Measurements from ENCODE around the gene AOPEP.

AOPEP gene

DNA sequence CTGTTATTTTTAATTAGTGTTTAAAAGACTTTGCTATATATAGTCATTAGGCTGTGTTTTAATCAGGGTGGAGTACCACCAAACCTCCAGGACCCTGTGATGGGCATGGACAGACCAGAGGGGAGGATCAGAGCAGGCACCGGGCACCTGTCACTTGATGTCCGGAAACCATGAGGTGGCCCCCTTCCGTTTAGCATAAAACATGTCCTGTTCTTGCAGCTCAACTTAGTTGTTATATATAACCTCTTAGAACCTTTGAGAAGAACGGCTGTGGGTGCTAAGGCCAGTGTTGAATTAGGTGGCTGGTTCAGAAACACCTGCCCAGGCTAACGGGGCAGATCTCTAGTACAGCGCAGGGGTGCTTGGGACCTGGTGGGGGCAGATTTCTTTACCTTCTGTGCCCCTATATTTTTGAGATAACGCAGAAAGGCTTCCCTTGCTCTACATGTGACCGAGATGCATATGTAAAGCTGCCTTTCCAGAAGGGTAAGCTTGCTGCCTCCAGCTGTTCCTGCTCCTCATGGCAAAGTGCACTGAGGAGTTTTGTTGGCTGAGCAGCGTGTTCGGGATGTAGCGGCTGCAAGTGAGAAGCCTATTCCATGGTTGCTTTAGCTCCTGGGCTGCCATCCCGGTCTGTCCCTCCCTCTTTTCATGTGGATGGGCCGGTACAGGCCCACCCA, 335.6 kb downstream of the AOPEP start:
- DNase-seq (ENCODE audit: low read depth in 3 of 3) = no peak

DNA sequence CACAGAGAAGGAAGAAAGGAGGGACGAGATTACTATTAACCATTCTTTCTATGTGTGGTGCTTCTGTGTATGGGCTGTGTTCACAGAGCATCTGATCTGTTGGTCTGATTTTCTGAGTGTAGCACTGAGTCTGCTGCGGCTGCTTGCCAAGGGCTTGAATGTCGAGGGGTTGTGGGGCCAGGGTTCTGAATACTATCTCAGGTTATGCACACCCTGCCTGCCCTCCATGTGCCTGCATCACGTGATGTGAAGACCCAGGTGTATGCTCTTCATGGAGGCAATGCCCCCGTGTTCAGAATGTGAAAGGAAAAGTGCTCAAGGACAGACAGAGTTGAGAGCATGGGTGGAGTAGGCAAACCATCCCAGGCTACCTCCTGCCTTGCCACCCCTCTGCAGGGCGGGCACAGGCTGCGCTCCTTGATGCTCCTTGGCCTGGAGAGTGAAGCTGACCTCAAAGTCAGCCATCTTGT, 336.1 kb downstream of the AOPEP start:
- no peak for DNase-seq (ENCODE audit: low read depth in 3 of 3)

DNA sequence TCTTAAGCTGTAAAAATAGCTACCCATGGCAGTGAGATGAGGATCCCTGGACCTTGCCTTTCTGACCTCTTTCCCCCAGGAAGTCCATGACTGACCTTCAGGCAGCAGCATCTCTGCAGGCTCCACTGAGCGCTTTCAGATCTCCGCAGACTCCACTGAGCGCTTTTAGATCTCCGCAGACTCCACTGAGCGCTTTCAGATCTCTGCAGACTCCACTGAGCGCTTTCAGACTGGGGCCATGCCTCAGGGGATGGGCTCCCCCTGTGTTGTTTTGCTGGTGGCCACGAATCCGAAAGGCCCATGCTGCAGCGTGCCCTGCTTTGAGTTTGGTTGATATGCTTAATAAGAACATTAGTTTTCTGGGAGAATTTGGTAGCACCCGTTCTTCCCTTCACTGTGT, 336.8 kb downstream of the AOPEP start:
- DNase-seq (ENCODE audit: low read depth in 3 of 3) = no peak

DNA sequence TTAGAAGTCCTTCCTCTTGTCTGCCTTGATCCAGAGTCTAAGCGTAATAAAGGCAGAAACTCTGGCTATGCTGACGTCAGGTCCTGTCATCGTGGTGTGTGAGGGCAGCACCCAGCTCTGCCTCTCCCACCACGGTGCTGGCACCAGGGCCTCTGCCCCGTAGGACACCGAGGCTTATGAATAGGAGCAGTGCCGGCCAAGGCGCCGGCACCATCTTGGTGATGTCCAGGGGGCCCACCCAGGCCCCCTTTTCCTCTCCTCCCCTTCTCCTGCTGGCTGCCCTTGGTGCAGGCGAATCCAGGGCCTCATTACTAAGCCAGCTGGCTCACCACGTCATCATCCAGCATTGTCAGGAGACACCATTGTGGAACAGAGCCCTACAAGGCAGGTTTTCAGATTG, 338.7 kb downstream of the AOPEP start:
- no peak for DNase-seq (ENCODE audit: low read depth in 3 of 3)

DNA sequence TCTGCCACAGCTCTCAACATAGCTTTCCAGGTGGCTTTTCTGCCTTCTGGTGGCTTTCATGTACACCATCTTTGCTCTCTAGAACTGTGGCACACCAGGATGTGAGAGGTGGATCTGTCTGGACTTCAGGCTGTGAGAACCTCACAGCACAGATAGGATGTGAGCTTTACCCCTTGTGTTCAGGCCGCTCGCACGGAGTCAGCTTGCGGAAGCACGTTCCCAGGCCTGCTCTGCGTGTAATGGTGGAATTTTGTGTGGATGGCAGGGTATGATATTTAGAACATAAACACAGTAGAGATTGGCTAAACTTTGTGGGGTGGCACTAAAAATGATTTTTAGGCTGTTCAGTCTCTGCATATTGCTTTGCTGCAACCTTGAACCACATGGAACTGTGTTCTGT, 340.6 kb downstream of the AOPEP start:
- no peak for DNase-seq (ENCODE audit: low read depth in 3 of 3)

DNA sequence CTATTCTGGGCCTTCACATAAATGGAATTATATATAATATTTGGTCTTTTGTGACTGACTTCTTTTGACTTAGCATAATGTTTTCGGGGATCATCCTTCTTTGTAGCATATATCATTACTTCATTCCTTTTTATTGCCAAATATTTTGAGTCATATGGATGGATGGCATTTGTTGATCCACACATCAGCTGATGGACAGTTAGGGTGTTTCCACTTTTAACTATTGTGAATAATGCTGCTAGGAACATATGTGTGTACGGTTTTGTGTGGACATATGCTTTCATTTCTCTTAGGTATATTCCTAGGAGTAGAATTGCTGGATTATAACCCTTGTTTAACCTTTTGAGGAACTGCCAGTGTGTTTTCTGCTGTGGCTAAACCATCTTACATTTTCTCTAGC, 341.4 kb downstream of the AOPEP start:
- DNase-seq (ENCODE audit: low read depth in 3 of 3) = no peak

DNA sequence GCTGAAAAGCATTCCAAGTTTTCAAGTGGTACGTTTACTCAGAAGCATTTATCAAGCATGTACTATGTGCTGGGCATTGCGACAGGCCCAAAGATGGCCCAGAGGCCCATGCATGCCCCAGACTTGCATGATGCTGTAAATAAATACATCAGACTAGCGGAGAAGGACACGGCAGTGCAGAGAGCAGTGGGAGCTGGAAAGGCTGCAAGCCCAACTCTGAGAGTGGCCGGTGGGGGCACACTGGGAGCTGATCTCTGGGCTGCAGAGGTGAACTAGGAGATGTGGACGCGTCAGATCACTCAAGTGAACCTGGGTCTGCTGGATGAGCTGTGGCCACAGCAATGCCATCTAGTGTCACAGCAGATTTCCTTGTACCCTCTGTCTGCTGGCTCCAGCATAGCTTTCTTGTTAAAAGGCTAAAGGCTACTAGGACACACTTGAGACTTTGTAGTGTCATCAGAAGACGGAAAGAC, 344.1 kb downstream of the AOPEP start:
- DNase-seq (ENCODE audit: low read depth in 3 of 3) = no peak

DNA sequence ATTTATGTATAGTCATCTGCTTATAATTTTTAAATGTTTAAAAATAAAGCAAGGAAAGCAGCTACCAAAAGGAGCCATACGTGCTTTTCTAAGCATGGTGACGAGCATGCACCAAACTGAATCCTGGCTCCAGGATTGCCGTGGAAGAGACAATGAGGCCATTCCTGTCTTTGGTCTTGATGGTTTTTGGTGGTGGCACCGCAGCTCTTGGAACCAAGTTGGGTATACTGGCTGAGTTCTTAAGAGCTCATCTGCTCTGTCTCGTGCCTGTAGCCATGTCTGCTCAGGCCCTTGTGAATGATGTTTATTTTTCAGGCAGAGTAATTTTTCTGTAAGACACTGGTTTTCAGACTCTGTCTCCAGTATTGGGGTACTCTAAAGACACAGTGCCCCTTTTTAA, 345.0 kb downstream of the AOPEP start:
- no peak for DNase-seq (ENCODE audit: low read depth in 3 of 3)

DNA sequence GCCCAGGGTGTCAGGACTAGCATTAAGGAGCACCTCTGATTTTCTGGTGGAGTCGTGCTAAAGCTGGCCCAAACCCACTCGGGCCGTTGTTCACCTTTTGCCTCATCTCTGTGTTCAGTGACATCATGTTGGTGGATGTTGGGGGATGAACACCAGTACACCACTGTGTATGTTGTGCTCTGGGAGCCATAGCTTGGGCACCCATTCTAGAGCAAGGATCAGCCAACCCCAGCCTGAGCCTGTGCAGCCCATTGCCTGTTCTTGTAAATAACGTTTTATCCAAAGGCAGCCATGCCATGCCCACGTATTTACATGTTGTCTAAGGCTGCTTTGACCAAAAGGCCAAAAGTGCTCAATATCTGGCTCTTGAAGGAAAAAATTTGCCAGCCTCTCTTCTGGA, 345.4 kb downstream of the AOPEP start:
- DNase-seq (ENCODE audit: low read depth in 3 of 3) = no peak

DNA sequence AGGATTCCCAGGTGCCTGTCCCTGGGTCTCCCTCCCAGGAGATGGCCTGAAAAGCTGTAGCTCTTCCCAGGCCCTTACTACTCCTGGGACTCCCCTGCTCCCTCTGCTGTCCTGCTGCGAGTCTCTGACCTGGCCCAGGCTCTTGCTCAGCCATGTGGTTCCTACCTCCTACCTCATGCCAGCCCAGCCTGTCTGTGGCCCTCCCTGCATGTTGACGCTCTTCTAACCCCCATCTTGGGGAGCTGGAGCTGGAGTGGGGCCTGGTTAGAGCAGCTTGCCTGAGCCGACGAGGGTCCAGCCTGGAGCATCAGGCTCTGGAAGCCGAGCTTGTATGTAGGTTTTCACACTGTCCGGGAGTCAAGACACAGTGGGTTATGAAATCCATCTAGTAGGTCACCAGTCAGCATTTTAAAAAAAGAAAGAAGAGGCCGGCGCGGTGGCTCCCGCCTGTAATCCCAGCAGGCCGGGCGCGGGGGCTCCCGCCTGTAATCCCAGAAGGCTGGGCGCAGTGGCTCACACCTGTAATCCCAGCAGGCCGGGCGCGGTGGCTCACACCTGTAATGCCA, 346.6 kb downstream of the AOPEP start:
- DNase-seq (ENCODE audit: low read depth in 3 of 3) = no peak

DNA sequence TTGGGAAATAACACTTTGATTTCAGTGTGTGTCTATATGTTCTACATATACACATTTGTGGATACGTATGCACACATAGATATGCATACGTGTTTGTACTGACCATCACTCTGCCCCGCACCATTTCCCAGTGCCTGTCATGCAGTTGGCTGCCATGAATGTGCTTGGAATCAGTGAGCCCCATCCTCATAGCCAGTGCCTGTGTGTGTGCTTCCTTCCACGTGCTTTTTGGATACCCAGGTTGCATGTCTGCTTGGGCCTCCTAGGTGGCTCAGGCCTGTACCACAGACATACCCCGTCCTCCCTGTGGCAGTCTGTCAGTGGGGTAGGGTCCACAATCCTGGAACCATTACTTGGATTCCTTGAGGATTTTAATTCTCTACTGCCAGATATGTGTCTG, 347.4 kb downstream of the AOPEP start:
- DNase-seq (ENCODE audit: low read depth in 3 of 3) = no peak

DNA sequence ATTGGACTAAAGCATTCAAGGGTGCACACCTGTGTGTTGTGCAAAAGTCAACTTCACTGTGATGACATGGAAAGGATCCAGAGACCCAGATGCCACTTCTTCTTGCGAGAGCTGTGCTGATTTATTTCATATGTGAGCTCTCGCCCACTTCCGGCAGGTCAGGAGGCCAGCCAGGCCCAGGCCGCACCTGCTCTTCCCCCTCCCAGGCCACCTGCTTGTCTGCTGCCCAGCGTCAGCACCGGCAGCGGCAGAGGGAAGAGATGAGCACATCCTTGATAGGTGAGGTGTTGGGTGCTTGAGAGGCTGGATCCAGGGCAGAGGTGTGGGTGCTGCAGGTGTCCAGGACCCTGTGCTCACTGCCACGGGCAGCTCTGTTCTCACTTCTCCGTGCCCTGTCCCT, 348.1 kb downstream of the AOPEP start:
- DNase-seq (ENCODE audit: low read depth in 3 of 3) = no peak

DNA sequence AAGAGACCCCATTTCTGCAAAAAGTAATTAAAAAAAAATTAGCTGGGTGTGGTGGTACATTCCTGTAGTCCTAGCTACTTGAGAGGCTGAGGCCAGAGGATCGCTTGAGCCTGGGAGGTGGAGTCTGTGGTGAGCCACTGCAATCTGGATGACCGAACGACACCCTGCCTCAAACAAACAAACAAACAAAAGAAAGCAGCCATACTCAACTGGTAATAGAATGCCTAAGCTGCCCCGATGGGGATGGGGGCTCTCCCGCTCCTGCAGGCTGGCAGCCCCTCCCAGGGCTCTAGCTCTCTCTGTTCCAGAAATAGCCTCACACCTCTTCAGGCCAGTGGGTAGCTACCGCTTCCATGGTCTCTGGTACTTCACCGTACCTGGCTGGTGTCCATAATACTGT, 349.2 kb downstream of the AOPEP start:
- no peak for DNase-seq (ENCODE audit: low read depth in 3 of 3)

DNA sequence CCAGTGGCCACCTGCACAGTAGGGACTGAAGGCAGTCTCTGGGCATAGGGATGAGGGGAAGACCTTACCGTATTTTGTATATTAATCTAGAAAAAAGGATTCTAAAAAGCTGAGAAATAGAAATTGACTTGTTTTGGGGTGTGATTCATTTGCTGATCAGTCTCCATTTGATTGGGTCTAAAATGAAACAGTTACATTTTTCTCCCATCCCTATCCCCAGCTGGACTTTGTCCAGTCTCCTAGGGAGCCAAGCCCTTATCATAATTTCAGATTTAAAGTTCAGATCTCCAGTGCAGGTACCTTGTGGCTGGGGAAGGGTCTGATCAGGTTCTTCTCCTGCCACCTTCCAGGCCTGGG, 350.2 kb downstream of the AOPEP start:
- no peak for DNase-seq (ENCODE audit: low read depth in 3 of 3)

DNA sequence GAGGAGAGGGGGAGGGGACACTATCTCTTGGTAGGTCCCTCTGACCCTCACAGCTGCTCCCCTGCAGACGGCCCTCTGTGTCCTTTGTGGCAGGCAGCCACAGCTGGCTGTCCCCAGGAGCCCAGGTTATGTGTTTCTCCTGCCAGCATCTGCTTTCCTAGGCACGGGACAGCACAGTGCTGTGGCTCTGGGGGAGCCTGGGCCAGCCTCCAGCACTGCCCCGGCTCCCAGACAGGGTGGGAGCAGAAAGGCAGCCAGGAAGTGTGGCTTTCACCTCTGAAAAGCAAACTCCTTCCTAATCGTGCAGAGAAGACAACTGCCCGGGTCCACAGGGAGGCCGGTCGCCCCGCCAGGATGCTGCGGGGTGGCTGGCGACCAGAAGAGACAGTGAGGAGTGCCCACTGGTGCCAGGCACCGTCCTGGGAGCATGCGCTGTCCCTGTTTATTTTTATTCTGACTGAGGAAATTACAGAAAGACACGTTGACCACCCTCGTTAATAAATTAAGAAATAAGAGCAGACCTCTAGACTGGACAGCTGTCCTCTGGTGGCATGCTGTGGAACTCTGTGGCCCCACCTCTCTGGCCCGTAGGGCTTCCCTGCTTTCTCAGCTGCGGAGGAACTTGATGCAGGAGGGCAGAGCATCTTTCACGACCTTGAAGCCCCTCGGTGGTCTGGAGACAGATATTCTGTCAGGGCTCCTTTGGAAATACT, 350.7 kb downstream of the AOPEP start:
- DNase-seq (ENCODE audit: low read depth in 3 of 3) = no peak

DNA sequence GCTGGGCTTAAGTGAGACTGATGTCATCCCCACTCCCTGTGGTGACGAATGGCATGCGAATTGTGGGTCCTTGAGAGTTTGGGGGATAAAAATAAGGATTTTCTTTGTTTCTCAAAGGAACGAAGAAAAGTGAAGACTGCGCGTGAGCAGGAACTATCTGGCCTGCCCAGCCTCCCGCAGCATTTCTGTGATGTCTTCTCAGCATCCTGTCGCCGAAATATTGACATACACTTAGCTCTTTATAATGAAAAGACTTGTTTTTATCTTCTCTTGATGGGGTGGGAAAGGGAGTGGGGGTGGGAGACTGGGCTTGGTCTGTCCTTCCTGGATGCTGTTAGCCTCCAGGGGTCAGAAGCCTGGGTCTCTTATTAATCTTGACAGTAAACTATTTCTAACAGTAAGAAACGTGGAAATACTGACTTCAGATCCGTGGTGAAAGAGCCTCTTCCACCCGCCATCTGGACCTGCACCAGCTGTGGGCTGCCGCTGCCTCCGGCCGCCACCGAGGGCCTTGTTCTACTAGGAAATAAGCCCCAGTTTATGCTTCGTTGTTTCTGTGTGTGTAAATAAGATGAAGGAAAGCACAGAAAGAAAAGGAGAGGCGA, 351.4 kb downstream of the AOPEP start:
- DNase-seq (ENCODE audit: low read depth in 3 of 3) = no peak

DNA sequence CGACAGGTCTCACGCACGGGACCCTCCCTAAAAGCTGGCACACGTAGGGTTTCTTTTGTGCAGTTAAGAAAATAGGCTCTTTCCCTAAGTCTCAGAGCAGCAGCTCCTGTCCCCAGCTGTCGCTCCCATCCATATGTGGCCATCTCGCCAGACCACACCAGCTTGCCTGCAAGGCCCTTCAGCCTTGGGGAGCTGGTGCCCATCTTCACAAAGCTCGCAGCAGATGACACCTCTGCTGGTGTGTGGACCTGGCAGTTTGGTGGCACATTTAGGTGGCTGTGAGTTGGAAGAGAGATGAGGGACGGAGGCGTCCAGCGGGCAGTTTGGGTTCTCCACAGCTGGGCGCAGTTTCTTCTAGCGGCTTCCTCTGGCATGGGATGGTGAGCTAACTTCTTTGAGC, 352.0 kb downstream of the AOPEP start:
- DNase-seq (ENCODE audit: low read depth in 3 of 3) = no peak

DNA sequence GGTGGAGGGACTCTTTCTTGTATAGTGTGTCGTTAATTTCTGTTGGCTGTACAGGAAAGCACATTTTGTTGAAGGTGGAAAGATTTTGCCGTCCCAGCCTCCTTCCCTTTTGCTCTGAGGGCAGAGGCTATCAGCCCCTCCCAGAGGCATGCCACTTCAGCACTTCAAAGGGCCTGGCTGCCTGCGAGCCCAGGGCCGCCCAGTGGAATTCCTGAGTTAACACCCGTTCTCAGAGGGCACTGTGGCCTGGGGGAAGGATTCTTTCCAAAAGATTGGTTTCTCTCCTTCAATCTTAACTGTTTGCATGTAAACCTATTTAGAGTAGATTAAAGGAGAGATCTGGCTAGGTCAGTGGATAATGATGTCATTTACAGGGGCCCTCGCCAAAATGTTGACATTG, 352.4 kb downstream of the AOPEP start:
- no peak for DNase-seq (ENCODE audit: low read depth in 3 of 3)

DNA sequence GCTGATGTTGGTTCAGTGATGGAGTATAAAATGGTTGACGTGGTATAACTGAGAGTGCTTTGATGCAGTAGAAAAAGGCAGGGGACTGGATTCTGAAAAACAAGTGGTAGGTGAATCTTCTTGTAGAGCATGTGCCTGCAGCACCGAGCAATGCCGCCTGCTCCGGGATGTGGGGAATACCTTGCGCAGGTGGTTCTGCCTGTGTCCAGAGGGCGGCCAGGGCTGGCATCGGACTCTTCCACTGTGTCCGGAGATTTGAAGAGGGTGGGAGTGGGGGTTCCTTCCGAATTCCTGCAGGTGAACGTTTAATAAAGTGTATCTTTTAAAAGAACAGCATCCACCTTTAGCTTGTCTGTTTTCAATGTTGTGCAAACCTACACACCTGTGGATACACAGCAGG, 353.0 kb downstream of the AOPEP start:
- DNase-seq (ENCODE audit: low read depth in 3 of 3) = no peak

DNA sequence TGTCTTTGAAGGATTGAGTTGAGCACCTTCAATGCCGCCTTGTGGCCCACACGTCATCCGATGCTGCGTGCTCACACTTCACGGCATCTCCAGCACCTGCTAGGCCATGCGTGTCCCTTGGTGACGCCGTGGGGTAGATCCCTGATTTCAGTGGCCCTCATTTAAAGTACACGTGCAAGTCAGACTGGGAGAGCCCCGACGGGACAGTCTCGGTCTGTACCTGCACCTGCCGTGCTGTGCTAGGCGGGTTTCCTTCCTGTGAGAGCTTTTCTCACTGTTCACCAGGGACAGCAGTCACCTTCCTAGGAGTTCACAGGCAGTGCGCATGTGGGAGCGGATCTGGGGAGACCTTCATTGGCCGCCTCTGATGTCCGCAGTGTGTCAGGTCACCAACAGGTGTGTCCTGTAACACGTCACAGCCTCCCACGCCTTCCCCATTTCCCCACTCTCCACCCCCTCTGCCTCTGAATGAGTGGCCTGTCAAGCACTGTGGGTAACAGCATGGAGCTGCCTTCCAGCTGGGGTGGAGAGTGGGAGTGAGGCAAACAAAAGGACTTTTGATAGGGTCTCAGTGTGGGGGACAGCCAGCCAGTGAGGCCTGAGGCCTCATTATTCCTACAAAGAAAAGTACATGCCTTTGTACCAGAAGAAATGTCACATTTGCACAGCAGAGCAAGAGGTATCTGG, 354.6 kb downstream of the AOPEP start:
- DNase-seq (ENCODE audit: low read depth in 3 of 3) = no peak

DNA sequence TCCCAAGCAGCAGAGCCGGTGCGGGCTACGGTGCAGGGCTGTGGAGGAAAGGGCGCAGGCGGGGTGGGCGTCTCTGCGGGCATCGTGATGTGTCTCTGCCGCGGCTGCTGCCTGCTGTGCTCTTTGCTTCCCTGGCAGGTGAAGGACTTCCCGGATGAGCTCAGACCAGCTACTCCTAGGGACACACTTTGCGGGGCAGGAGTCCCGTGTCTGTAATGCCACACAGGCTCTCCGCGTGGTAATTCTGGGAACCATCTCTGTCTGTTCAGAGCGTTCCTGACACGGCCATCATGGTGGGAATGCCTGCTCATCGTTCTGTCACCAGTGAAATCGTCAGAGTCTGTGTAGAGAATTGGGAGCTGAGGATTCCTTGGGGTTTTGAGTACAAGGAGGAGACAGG, 355.5 kb downstream of the AOPEP start:
- DNase-seq (ENCODE audit: low read depth in 3 of 3) = no peak

DNA sequence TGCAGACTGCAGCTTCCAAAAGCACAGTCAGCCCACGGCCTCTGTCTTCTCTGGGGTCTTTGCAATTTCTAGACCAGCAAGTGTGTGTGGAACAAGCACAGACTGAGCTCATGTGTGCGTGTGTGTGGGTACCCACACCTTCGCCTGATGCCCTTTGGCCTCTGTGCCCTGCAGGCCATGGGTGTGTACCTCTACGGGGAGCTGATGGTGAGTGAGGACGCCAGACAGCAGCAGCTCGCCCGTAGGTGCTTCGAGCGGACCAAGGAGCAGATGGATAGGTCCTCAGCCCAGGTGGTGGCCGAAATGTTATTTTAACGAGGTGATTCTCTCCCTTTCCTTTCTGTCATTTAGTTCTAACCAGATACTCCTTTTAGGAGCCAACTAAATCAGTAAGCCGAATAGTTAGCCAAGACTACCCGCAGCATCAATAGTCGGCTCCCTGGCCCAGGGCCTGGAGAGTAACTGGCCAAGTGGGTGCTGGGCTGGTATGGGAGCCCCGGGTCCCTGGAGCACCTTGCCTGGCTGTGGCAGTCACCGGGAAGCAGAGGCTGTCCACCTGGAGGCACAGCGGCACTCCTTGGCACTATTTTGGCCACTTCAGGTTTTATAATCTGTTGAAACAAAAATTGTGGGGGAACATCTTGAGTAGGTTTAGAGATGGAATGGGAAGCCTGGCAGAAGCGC, 356.0 kb downstream of the AOPEP start:
- no peak for DNase-seq (ENCODE audit: low read depth in 3 of 3)

Measured in stimulated activated CD4-positive, alpha-beta T cell treated with anti-CD3 and anti-CD28 coated beads, TNF-alpha, amount 100 ng/mL, for 48 hours (primary cell).